NCI-H748 (cell line): Measurements from ENCODE around the gene AHI1.

Experiments
- DNase-seq: peaks from one replicate; lab custom pipeline; 2025; ENCODE audit not compliant: unreplicated experiment; lab: John Stamatoyannopoulos, UW

AHI1 gene

DNA sequence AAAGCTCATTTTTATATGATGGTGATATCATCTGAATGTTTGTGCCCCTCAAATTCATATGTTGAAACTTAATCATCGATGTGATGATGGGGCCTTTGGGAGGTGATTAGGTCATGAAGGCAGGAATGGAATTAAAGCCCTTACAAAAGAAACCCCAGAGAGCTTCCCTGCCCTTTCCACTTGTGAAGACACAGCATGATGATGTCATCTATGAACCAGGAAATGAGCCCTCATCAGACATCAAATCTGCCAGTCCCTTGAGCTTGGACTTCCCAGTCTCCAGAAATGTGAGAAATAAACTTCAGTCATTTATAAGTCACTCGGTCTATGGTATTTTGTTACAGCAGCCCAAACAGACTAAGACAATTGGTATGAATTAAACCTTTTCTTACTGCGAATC, 163.4 kb downstream of the AHI1 start:
- DNase-seq = no peak

DNA sequence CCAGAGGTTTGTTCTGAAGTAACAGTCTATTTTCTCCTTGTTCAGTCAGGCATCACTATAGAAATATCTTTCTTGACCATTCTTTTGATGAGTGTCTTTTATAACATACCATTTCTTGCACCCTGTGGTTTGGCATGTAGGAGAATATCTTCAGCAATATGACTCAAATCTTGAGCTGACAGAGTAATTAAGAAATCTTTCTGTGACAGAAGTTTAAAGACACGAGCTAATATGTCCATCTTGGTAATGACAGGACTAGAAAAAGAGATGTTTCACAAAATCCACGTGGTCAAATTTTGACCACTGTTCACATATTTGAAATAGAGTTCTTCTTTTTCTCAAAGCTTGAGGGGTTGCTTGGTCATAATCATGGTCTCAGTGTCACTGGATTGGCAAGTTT, 166.5 kb downstream of the AHI1 start:
- DNase-seq = no peak

DNA sequence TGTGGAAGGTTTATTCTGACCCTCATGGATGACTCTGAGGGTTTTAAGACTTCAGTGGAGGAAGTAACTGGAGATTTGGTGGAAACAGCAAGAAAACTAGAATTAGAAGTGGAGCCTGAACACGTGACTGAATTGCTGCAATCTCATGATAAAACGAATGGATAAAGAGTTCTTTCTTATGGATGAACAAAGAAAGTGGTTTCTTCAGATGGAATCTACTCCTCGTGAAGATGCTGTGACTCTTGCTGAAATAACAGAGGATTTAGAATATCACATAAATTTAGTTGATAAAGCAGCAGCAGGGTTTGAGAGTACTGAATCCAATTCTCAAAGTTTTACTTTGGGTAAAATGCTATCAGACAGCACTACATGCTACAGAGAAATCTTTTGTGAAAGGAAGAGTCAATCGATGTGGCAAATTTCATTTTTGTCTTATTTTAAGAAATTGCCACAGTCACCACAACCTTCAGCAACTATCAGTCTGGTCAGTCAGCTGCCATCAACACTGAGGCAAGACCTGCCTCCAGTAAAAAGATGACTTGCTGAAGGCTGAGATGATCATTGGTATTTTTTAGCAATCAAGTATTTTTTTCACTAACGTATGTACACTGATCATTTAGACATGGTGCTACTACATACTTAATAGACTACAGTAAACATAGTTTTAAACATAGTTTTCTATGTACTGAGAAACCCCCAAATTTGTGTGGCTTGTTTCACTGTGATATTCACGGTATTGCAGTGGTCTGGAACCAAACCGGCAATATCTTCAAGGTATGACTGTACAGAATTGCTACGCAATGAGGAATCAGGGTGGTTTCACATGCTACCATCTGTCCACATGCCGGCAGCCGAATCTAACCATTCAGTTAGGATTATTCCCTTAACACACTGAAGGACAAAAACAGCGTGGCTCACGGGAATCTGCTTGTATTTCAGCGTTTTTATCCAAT, 167.4 kb downstream of the AHI1 start:
- DNase-seq = no peak

DNA sequence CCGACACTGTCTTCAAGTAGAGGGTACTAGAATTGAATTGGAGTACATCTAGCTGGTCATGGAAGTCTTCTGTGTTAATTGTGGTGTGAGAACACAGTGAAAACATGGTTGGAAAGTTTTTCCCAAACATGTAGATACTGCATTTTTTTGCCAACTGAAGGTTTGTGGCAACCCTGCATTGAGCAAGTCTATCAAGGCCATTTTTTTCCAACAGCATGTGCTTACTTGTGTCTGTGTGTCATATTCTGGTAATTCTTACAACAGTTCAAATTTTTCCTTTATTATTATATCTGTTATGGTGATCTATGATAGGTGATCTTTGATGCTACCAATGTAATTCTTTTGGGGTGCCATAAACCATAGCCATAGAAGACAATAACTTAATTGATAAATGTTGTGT, 169.4 kb downstream of the AHI1 start:
- DNase-seq = no peak

- DNase-seq = no peak
Observed at GRCh38 chr6:135325624-135326424, 171.7 kb downstream of the AHI1 start.

DNA sequence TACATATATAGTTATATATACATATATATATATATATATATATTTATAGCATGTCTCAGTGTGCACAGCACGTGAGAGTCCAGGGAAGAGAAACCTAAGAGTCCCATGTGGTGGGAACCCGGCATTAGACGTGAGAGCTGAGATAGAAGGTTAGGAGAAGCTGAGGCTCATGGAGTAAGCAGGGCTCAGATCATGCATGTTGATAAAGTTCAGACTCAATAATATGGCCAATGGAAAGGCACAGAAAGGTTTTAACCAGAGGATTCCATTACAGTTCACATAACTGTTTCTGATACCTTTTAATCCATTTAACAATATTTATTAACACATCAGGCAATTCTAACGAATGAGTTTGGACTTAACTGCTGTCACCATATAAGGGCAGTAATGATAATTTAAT, 173.0 kb downstream of the AHI1 start:
- no peak for DNase-seq

DNA sequence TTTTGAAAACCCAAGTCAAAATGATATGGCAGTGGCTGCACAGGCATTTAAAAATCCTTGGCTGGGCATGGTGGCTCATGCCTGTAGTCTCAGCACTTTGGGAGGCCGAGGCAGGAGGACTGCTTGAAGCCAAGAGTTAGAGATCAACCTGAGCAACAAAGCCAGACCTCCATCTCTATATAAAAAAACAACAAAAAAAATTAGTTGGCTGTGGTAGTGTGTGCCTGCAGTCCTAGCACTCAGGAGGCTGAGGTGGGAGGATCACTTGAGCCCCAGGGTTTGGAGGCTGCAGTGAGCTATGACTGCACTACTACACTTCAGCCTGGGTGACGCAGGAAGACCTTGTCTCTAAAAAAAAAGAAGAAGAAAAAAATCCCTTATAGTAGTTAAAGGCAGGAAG, 173.6 kb downstream of the AHI1 start:
- no peak for DNase-seq

GRCh38 chr6:135323202-135323668, 174.3 kb downstream of the AHI1 start:
- no peak for DNase-seq

GRCh38 chr6:135322427-135323201, 174.9 kb downstream of the AHI1 start:
- no peak for DNase-seq

DNA sequence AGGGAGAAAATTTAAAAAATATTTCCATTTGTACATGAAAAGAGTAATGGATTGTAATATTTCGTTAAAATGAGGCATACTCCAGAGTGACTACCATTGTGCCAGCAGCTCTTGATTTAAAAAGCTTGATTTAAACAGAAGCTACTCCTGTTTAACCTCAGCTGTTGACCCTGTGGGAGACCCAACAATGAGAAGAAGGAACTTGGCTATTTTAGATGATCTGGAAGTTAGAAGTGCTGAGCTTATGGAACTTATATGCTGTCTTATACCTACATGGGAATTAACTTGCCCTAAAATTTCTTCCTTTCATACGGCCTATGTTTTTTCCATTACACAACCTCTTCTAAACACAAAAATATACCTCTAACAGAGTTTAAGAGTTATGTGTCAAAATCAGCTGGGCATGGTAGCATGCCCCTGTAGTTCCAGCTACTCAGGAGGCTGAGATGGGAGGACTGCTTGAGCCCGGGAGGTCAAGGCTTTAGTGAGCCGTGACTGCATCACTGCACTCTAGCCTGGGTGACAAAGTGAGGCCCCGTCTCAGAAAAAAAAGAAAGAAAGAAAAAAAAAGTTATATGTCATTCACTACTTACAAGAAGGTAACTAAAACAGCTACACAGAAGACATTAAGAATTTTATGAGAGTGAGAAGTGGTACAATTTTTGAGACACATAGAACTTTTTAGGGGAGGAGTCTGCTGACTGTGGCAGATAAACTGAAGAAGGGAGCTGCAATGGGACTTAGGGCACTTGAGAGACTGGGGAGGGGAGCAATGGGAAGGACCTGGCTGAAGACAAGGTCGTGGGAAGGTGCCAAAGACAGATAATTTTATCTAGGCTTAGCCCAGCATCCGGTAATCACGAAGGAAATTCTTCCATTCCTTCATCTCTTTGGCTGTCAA, 176.6 kb downstream of the AHI1 start:
- DNase-seq = no peak

DNA sequence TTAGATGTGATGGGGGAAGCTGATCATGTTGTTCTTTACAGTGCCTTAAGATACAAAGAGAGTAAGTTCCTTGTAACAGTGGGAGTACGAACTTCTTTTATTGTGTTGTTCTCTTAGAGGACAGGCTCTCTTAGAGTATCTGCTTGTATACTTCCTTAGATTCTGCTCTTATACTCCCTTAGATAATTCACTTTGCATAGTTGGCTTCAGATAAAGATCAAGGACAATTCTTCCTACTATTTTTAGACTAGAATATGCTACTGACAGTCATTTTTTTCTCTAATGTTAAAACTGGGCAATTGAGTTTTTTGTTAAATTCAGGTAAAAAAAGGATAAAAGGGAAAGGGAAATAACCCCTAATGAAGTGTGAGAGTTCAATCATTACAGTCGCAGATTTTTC, 177.7 kb downstream of the AHI1 start:
- DNase-seq = no peak

GRCh38 chr6:135318738-135319469, 178.6 kb downstream of the AHI1 start:
- no peak for DNase-seq

DNA sequence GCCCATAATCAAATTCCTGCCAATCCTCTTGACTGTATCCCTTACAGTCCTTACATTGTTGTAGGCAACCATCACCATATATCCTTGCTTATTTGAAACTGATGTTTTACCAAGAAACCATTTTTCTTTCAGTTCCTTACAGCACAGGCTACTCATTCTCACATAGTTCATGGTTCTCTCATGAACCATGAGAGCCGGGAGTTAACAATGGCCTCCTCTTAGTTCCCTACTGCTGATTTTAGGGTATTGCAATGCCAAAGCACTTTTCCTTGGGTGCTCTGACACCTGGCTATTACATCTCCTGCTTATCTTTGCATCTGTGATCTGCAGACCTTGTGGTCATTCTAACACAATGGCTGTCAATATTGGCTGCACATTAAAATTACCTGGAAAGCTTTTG, 183.0 kb downstream of the AHI1 start:
- DNase-seq = no peak

DNA sequence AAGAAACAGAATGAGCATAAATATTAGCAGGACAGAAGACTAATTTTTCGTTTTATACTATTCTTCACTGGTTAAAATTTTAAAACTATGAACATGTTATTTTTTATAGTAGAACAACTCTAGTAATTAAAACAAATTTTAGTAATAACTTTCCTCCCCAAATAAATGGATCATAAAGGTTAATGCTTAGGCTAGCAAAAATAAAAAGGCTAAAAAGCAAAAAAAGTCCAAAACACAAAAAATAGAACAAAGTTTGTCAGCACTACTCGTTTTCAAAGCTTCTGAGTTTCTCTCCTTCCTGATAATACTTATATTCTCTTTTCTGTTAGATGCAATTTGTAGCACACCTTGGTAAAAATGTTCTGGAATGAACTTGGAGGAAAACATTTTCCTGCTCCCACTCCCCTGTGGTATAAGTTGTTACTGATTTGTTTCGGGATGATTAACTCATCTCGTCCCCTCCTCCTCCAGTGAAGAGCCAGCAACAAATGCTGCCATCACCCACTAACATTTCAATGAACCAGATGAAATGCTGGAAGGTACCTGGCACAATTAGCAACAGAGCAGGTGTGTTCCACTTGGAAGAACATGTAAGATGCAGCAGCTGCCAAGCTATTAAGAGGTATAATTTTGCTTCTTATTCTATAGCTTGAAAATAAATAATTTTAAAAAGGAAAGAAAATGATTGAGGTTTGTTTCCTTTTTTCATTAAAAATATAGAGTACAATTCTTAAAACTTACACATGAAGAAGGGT, 185.9 kb downstream of the AHI1 start:
- peak; percentile 48 for DNase-seq

DNA sequence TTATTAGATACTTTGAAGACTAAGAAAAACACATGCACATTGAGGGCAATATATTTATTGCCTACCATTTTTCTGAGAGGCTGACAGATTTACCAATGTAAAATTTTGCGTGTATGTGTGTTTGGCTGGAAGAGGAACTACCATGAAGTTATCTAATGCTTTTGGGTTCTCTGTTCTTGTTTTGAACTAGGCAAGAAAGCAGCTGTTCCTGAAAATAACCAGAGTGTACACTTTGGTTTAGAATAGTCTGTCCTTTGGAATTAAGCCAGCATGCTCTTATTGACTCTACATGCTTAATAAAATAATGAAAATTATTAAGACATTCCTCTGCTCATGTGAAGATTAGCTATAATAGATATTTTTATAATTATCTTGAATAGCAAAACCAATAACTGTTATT, 187.2 kb downstream of the AHI1 start:
- no peak for DNase-seq

DNA sequence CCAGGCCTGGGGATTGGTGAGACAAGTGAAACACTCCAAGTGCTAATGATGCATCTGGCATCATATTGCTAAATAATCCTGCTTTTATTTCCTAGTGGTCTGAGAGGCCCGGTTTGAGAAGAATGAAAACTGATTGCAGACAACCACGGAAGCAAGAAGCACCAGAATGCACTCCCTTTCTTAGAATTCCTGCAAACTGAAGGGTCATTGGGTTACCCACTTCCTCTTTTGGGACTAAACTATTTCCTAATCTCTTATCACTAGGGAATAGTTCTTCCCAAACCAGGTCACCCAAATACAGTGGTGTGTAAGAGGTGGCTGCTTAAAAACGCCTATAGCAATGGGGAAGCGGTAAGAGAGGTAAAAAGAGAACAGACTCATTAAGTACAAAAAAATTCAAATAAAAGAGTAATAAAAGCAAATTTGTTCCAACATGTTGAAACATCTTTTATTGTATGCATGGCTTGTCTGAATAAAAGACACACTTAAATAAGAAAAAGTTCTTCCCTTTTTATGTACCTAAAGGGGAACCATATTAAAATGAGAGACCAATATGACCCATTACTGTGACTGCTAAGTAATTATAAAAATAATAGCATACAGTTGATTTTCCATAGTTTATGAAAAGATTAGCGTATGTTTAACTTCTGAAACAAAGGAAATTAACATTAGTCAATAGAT, 190.7 kb downstream of the AHI1 start:
- DNase-seq = no peak

DNA sequence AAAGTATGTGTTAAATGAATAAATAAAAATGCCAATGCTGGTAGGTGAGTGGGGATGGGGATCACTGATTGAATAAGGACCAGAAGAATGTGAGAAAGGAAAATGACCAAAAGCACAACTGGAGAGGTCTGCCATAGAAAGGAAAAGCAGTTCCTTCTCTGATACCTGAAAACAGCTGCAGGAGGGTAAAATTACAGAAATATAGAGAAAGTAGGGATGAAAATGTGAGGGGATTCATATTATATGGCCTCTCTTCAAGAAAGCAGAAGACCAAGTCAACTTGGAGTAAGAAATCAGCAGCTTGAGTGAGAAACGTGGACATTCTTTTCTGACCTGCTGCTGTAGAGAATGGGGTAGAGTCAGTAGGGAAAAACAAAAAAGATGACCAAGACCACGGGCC, 191.4 kb downstream of the AHI1 start:
- no peak for DNase-seq

DNA sequence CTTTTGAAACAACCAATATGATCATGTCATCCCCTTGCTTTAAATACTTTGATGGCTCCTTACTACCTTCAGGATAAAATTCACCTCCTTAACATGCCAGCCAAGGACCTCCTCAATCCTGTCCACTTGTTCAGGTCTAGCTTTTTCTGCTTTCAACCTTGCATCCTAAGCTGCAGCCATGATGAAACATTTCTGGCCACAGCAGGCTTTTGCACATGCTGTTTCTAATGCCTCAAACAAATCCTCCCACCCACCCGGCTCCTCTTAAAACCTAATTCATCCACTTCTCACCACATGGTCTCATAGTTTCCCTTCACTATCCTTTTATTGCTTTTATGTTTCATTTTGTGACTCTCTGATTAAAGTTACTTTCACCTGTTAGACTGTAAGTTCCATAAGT, 191.9 kb downstream of the AHI1 start:
- no peak for DNase-seq
